T47D (cell line): ENCODE results near the gene TOR1AIP1.
"Not testable (repeated sequence)": the region's sequence is repeated elsewhere in the genome, so short reads cannot be mapped to it uniquely, and the experiment has no call there.

ENCODE experiments used
- DNase-seq, 2 experiments: peaks; one replicate each; pipeline versions ENCODE4 v3.0.0 to v3.0.0-alpha.2; 2011 to 2012; ENCODE audit warnings: low read depth in 1 of 2, low spot score in 1 of 2
- JUND ChIP-seq: IDR thresholded peaks from 2 replicates; pipeline ENCODE4 v1.6.1; 2012; ENCODE audit warnings: low read depth
- in situ Hi-C: cut with HindIII; loops from 2 replicates; pipeline ENCODE4 v1.10.0; 2016; ENCODE audit warnings: low sequenced_read_pairs, low pct_unique_long_range_greater_than_20kb

Gene TOR1AIP1

GRCh38 chr1:179954493-179955286, 72.6 kb downstream of the TOR1AIP1 start, which contains the start of gene CEP350:
CEP350 (plus strand) TSS chr1:179954810; CDS start chr1:179986182, 31,372 bp downstream.
- in situ Hi-C loops: no loop called here
- peak; percentile 40 to 100 for DNase-seq
- no peak for TF ChIP-seq JUND

GRCh38 chr1:179955287-179955680, 73.2 kb downstream of the TOR1AIP1 start:
- in situ Hi-C loops: no loop called here
- no peak for TF ChIP-seq JUND
- no peak for DNase-seq

GRCh38 chr1:179955731-179956130, 73.6 kb downstream of the TOR1AIP1 start:
- in situ Hi-C loops: no loop called here
- DNase-seq: no peak
- no peak for TF ChIP-seq JUND

DNA sequence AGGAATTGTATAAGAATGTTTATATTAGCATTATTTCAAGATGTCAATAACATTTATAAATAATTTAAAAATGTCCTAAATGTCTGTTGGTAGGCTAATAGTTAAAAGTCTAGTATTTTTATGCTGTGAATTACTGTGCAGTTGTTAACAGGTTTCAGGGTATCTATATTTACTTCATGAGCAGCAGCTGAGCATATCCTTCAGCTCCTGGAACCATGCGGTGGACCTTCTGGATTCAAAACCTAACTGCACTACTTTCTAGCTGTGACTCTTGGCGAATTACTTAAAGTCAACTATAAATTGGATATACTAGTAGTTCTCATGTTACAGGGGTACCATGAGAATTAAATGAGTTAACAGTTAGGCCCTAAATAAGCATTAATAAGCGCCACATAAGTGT, 76.3 kb downstream of the TOR1AIP1 start:
- no peak for TF ChIP-seq JUND
- in situ Hi-C loops: no loop called here
- no peak for DNase-seq

GRCh38 chr1:179962168-179962567, 80.1 kb downstream of the TOR1AIP1 start:
- in situ Hi-C loops, DNase-seq: not testable (repeated sequence)

DNA sequence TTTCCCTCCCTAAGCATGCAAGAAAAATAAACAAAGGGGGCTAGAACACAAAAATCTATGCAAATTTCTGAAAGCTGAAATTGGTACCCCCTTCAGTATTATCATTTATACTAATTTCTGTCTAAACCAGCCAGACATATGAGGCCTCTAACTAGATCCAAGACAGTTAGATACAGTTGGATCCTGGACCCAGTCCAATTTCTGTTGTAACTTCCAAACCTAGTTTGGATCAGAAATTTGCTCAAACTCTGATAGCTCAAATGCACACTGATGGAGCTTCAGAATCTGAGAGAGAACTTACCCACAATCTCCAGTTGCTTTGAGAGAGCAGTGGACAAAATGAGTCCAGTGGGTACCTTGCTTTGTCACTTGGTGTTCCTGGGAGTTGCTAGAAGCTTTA, 84.5 kb downstream of the TOR1AIP1 start:
- TF ChIP-seq JUND: no peak
- no peak for DNase-seq
- in situ Hi-C loops: no loop called here

GRCh38 chr1:179968284-179968993, 86.4 kb downstream of the TOR1AIP1 start:
- DNase-seq: no peak
- in situ Hi-C loops: no loop called here
- no peak for TF ChIP-seq JUND

DNA sequence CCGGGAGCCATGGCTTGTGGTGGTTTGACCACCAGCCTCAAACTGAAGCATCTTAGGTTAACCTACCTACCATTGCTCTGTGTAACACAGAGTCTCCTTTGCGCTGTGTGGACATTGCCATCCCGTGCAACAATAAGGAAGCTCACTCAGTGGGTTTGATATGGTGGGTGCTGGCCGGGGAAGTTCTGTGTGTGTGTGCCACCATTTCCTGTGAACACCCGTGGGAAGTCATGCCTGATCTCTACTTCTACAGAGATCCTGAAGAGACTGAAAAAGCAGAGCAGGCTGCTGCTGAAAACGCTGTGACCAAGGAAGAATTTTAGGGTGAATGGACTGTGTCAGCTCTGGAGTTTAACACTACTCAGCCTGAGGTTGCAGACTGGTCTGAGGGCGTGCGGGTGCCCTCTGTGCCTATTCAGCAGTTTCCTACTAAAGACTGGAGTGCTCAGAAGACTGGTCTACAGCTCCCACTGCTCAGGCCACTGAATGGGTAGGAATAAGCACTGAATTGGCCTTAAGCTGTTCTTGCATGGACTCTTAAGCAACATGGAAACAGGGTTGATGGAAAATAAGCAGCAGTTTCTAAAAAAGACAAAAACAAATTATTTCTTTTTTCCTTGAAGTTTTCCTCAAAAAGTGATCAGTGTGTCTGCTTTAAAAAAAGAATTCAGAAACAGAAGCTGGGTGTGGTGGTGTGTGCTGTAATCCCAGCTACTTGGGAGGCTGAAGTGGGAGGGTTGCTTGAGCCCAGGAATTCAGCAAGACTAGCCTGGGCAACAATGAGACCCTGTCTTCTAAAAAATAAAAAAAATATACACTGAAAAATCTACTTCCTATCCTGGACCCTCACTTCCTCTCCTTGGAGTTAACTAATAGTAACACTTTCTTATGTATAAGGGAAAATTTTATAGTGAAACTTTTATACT, 87.2 kb downstream of the TOR1AIP1 start:
- DNase-seq: no peak
- in situ Hi-C loops: no loop called here
- TF ChIP-seq JUND: no peak
